GM12878 (cell line): Measurements from ENCODE around the gene CDC42BPB. TPM values are rescaled to one million over a fixed set of nuclear protein-coding genes. Genes with fewer than 3 reads are reported as not detected.

Experiments
- ATAC-seq: fragments of 200-7000 bp; cut with Tn5 transposase; 3 replicates; pipeline ENCODE4 v1.9.1; 2020; ENCODE audit warnings: mild to moderate bottlenecking, moderate library complexity
- BruUV-seq: library from RNA; stranded (reverse); fragments of 400-500 nt; replicated peaks from 2 replicates; lab custom pipeline; 2021; lab: Mats Ljungman, UMichigan
- CTCF ChIA-PET: fragments of 300-600 bp; sonication (Branson Sonifier 250); formaldehyde crosslinking; extraction: SDS; loops from one replicate; lab custom pipeline; 2021; ENCODE audit warnings: inconsistent platforms; lab: Yijun Ruan, JAX
- POLR2A ChIA-PET: fragments of 350-600 bp; formaldehyde crosslinking; extraction: SDS; loops from one replicate; lab custom pipeline; 2021; ENCODE audit warnings: inconsistent platforms; lab: Charles Lee
- RAD21 ChIA-PET: fragments of 300-600 bp; sonication (Branson Sonifier 250); formaldehyde crosslinking; loops from one replicate; lab custom pipeline; 2023; ENCODE audit warnings: antibody characterized with exemption; ENCODE audit not compliant: unreplicated experiment; lab: Charles Lee
- SMC1A ChIA-PET: fragments of 300-600 bp; sonication (Branson Sonifier 250); formaldehyde crosslinking; loops from one replicate; lab custom pipeline; 2023; ENCODE audit not compliant: unreplicated experiment, uncharacterized antibody; lab: Charles Lee
- DNase-seq: peaks from one replicate; pipeline ENCODE4 v3.0.0-alpha.2; 2011; ENCODE audit warnings: low read depth, low spot score
- FAIRE-seq: peaks from 3 replicates; lab custom pipeline; 2011; peaks lifted over from hg19 to GRCh38; lab: Jason Lieb, UNC
- H2AFZ ChIP-seq: 2 replicates; pipeline ENCODE4 v1.6.0; 2011; ENCODE audit warnings: low read depth, low read length, control low read depth; ENCODE audit not compliant: control insufficient read depth
- H3K27ac ChIP-seq: 2 replicates; pipeline ENCODE4 v1.5.1; 2011; ENCODE audit warnings: control low read depth; ENCODE audit not compliant: control insufficient read depth, insufficient read depth
- H3K27me3 ChIP-seq, 2 experiments: replicated peaks in 1 of 2; 2 replicates each; pipeline versions ENCODE4 v1.6.0 to v1.6.1; 2011; ENCODE audit warnings: low read length in 1 of 2; ENCODE audit not compliant: control insufficient read depth in 2 of 2, insufficient read depth in 2 of 2
- H3K36me3 ChIP-seq, 2 experiments: 2 replicates each; pipeline ENCODE4 v1.5.1; 2011; ENCODE audit warnings: low read length in 1 of 2; ENCODE audit not compliant: control insufficient read depth in 2 of 2, insufficient read depth in 2 of 2
- H3K4me1 ChIP-seq: 2 replicates; pipeline ENCODE4 v1.6.1; 2011; ENCODE audit warnings: mild to moderate bottlenecking, low read length, moderate library complexity, mixed read lengths; ENCODE audit not compliant: control insufficient read depth, insufficient read depth
- H3K4me2 ChIP-seq: 2 replicates; pipeline ENCODE4 v1.6.0; 2011; ENCODE audit warnings: control low read depth; ENCODE audit not compliant: control insufficient read depth, insufficient read depth
- H3K4me3 ChIP-seq: fragments of 200-600 bp; sonication (generic); 2 replicates; pipeline ENCODE4 v1.5.1; 2016
- H3K79me2 ChIP-seq: 2 replicates; pipeline ENCODE4 v1.6.0; 2011; ENCODE audit warnings: low read length; ENCODE audit not compliant: control insufficient read depth, insufficient read depth
- H3K9ac ChIP-seq: 2 replicates; pipeline ENCODE4 v1.8.0; 2011; ENCODE audit warnings: low read length, control low read depth, mixed read lengths; ENCODE audit not compliant: control insufficient read depth, insufficient read depth
- H3K9me3 ChIP-seq: replicated peaks from 3 replicates; pipeline ENCODE4 v1.5.1; 2011; ENCODE audit warnings: mild to moderate bottlenecking, low read length; ENCODE audit not compliant: control insufficient read depth, insufficient read depth
- H4K20me1 ChIP-seq: 2 replicates; pipeline ENCODE4 v1.6.0; 2011; ENCODE audit not compliant: control insufficient read depth, insufficient read depth
- EED ChIP-seq: sonication (generic); IDR thresholded peaks from 2 replicates; pipeline ENCODE4 v1.6.1; 2016; ENCODE audit warnings: antibody characterized with exemption, low read depth
- POLR2A ChIP-seq: IDR thresholded peaks from 2 replicates; pipeline ENCODE4 v1.6.1; 2011; ENCODE audit warnings: low read depth, mild to moderate bottlenecking, low read length
- TCF3 ChIP-seq: IDR thresholded peaks from 2 replicates; pipeline ENCODE4 v1.6.1; 2012; ENCODE audit warnings: low read depth, mild to moderate bottlenecking, low read length, borderline replicate concordance; ENCODE audit not compliant: insufficient read depth
- WGBS: methylation state at CpG from one replicate; pipeline ENCODE4 v1.1.6; 2016; ENCODE audit warnings: low lambda C conversion rate; ENCODE audit not compliant: insufficient replicate concordance, insufficient coverage; ENCODE audit errors: missing lambda C conversion rate; 5-methylcytosine and 5-hydroxymethylcytosine counted together
- in situ Hi-C: fragments of 300-500 bp; cut with MboI; formaldehyde crosslinking; loops from 9 replicates; pipeline ENCODE4 v1.14.3; 2018; ENCODE audit warnings: mixed read lengths
- intact Hi-C: fragments of 100-400 bp; cut with micrococcal nuclease; formaldehyde crosslinking; loops from one replicate; pipeline ENCODE4 v1.14.2; 2022; ENCODE audit not compliant: unreplicated experiment
- polyA plus RNA-seq, 11 experiments: library from polyadenylated mRNA; depleted of rRNA in 4 of 11; unstranded in 6 of 11; stranded (reverse) in 5 of 11; fragments of >200 nt; fragmentation: Nextera tagmentation in 4 of 11; fragmentation: Illumina TruSeq in 1 of 11; extraction: Ambion mirVana in 4 of 11; extraction: Trizol in 1 of 11; gene quantifications; 1 replicate in 1 of 11; 2 replicates in 10 of 11; pipeline versions ENCODE4 v1.2.1 to v1.2.3, GENCODE V29; 2011 to 2016; ENCODE audit warnings: inconsistent platforms in 2 of 11, missing spikeins in 2 of 11, low read depth in 1 of 11
- total RNA-seq, 4 experiments: library from RNA; depleted of rRNA in 3 of 4; stranded (reverse); fragments of >200 nt in 3 of 4; fragmentation: Illumina TruSeq in 1 of 4; extraction: Trizol in 1 of 4; gene quantifications; 2 replicates each; pipeline versions ENCODE4 v1.2.1 to v1.2.3, GENCODE V29; 2013 to 2021
- TF ChIP-seq, protein P1 (sequence below): fragments of 450-650 bp; IDR thresholded peaks from 2 replicates; pipeline ENCODE4 v1.6.1; 2017; ENCODE audit warnings: borderline replicate concordance

CDC42BPB gene
- total and polyA plus RNA-seq, 10 of the 15 experiments (the other 5 are each of a cell fraction or from before 2014, with no cell fraction given), result 0.42 to 22.1 (median 13.3) TPM

DNA sequence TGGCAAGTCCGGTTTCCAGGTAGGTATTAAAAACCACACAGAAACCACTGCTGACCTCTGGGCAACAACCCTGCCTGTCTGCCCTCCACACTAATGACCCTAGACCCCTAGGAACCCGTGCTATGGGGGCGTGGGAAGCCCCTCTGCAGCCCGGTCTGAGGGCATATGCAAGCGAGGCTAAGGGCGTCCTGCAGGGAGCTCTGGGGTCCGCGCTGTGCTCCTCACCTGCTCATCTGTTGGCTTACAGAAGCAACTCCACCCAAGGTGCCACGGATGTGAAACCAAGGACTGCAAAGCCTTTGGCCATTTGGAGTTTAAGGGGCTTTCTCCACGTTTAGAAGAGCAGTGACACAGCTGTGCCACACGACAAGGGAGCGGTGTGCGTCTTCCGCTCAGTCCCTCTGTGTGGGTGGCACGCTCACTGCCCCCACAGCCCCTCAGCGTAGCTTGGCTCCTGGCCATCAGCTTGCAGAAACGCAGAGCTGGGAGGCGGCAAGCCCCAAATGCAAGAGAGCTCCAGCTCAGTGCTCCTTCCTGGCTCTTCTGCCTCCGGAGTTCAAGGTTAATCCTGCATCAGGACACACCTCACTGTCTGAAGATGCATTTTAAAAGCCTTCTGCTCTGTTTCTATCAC lies 116.5 kb downstream of the CDC42BPB start:
- Histone ChIP-seq H3K79me2 (no peaks in the 10 kb centered on the region), H2AFZ (no peak overlapping the region), H3K27me3 (no peaks in the 10 kb centered on the region), H3K4me3 (no peak overlapping the region), H3K4me2 (no peak overlapping the region), H3K9ac (no peak overlapping the region), H3K36me3 (peaks cover 4 to 12% of the 10 kb centered on the region in 2 experiments; a peak in 3 of 4 replicates), H3K9me3 (no peaks in the 10 kb centered on the region), H4K20me1 (no peaks in the 10 kb centered on the region), H3K4me1 (no peaks in the 10 kb centered on the region), H3K27ac (no peak overlapping the region)
- TF ChIP-seq POLR2A (0 out of 2 replicates have a peak, but pooled peaks have one; percentile 30), TCF3 (no peak), EED (no peak)
- SMC1A ChIA-PET, result no interaction called here
- ATAC-seq (no peak), DNase-seq (no peak), FAIRE-seq (no peak)
- RAD21 ChIA-PET, result no interaction called here
- POLR2A ChIA-PET, result no interaction called here
- in situ Hi-C loops, result no loop called here
- BruUV-seq, result no TSS peak
- intact Hi-C loops, result no loop called here
- WGBS, result 72% methylated on average over 19 of the region's 19 CpGs
- CTCF ChIA-PET, result no interaction called here

GRCh38 chr14:102939820-102940561 lies 117.4 kb downstream of the CDC42BPB start:
- intact Hi-C loops (no loop called here), in situ Hi-C loops (no loop called here)
- peaks cover 3 to 4% of the 10 kb centered on the region in 2 experiments; a peak in 3 of 4 replicates for H3K36me3 ChIP-seq
- H3K27me3 ChIP-seq, result no peaks in the 10 kb centered on the region
- FAIRE-seq (no peak), ATAC-seq (no peak), DNase-seq (no peak)
- 77% methylated on average over 39 of the region's 43 CpGs for WGBS
- CTCF ChIA-PET, result no interaction called here
- no peak overlapping the region for H3K9ac ChIP-seq
- H4K20me1 ChIP-seq, result no peaks in the 10 kb centered on the region
- no peak overlapping the region for H3K27ac ChIP-seq
- no peak overlapping the region for H2AFZ ChIP-seq
- H3K4me1 ChIP-seq, result no peaks in the 10 kb centered on the region
- no TSS peak for BruUV-seq
- H3K9me3 ChIP-seq, result no peaks in the 10 kb centered on the region
- no peak overlapping the region for H3K4me2 ChIP-seq
- SMC1A ChIA-PET, result no interaction called here
- POLR2A ChIA-PET, result no interaction called here
- RAD21 ChIA-PET, result no interaction called here
- no peak overlapping the region for H3K4me3 ChIP-seq
- TF ChIP-seq, protein P1, sequence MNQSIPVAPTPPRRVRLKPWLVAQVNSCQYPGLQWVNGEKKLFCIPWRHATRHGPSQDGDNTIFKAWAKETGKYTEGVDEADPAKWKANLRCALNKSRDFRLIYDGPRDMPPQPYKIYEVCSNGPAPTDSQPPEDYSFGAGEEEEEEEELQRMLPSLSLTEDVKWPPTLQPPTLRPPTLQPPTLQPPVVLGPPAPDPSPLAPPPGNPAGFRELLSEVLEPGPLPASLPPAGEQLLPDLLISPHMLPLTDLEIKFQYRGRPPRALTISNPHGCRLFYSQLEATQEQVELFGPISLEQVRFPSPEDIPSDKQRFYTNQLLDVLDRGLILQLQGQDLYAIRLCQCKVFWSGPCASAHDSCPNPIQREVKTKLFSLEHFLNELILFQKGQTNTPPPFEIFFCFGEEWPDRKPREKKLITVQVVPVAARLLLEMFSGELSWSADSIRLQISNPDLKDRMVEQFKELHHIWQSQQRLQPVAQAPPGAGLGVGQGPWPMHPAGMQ, result no peak
- H3K79me2 ChIP-seq, result no peaks in the 10 kb centered on the region
